B cell (primary cell): Measurements from ENCODE around the gene ASAP3.

Experiments
- EZH2 ChIP-seq: IDR thresholded peaks from 2 replicates; pipeline ENCODE4 v1.6.1; 2012; ENCODE audit warnings: borderline replicate concordance, low read depth, mild to moderate bottlenecking, moderate library complexity, low read length; ENCODE audit not compliant: insufficient read depth, poor library complexity, severe bottlenecking
- TF ChIP-seq, protein P1 (sequence below): fragments of 200-600 bp; IDR thresholded peaks from one replicate; pipeline ENCODE4 v1.8.0; 2022; ENCODE audit warnings: antibody characterized with exemption, mild to moderate bottlenecking

DNA sequence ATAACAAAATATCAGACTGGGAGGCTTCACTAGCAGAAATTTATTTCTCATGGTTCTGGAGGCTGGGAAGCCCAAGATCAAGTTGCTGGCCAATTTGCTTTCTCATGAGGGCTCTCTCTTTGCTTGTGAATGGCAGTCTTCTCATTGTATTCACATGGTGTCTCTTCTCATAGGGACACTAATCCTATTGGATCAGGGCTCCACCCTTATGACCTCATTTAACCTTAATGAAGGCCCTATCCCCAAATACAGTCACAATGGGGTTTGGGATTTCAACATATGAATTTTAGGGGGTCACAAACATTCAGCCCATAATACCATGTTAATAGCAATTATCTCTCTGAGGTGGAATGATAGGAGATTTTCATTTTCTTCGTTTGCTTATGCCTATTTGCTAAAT is 84.8 kb downstream of the ASAP3 start:
- TF ChIP-seq, protein P1, sequence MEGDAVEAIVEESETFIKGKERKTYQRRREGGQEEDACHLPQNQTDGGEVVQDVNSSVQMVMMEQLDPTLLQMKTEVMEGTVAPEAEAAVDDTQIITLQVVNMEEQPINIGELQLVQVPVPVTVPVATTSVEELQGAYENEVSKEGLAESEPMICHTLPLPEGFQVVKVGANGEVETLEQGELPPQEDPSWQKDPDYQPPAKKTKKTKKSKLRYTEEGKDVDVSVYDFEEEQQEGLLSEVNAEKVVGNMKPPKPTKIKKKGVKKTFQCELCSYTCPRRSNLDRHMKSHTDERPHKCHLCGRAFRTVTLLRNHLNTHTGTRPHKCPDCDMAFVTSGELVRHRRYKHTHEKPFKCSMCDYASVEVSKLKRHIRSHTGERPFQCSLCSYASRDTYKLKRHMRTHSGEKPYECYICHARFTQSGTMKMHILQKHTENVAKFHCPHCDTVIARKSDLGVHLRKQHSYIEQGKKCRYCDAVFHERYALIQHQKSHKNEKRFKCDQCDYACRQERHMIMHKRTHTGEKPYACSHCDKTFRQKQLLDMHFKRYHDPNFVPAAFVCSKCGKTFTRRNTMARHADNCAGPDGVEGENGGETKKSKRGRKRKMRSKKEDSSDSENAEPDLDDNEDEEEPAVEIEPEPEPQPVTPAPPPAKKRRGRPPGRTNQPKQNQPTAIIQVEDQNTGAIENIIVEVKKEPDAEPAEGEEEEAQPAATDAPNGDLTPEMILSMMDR = no peak
- TF ChIP-seq EZH2 = no peak
